PC-9 (cell line): Measurements from ENCODE around the gene ABTB2. TPM values are rescaled to one million over a fixed set of nuclear protein-coding genes. Genes with fewer than 3 reads are reported as not detected.

ENCODE experiments used
- BruUV-seq: library from RNA; stranded (reverse); fragments of 400-500 nt; replicated peaks from 2 replicates; lab custom pipeline; 2021; lab: Mats Ljungman, UMichigan
- CTCF ChIA-PET: fragments of 300-600 bp; sonication (Branson Sonifier 250); formaldehyde crosslinking; loops from one replicate; lab custom pipeline; 2022; ENCODE audit warnings: antibody characterized with exemption; lab: Charles Lee
- POLR2A ChIA-PET: fragments of 300-600 bp; sonication (Branson Sonifier 250); formaldehyde crosslinking; loops from one replicate; lab custom pipeline; 2022; ENCODE audit warnings: antibody characterized with exemption; ENCODE audit not compliant: unreplicated experiment; lab: Charles Lee
- DNase-seq, 2 experiments: peaks; one replicate each; pipeline versions ENCODE4 v3.0.0 to v3.0.0-alpha.2; 2015 to 2022; ENCODE audit warnings: mixed read lengths in 1 of 2
- H2AFZ ChIP-seq: fragments of 200-600 bp; sonication (generic); 2 replicates; pipeline ENCODE4 v1.8.1; 2017; ENCODE audit warnings: antibody characterized with exemption
- H3F3A ChIP-seq: fragments of 200-600 bp; sonication (generic); 2 replicates; pipeline ENCODE4 v1.8.1; 2017; ENCODE audit warnings: antibody characterized with exemption, mild to moderate bottlenecking, low read depth; ENCODE audit not compliant: insufficient read depth
- H3K27ac ChIP-seq: fragments of 200-600 bp; sonication (generic); 2 replicates; pipeline ENCODE4 v1.6.1; 2016; ENCODE audit warnings: mixed run types
- H3K27me3 ChIP-seq: fragments of 200-600 bp; sonication (generic); 2 replicates; pipeline ENCODE4 v1.6.1; 2016; ENCODE audit warnings: low read depth, mixed run types; ENCODE audit not compliant: insufficient read depth
- H3K36me3 ChIP-seq: fragments of 200-600 bp; sonication (generic); 2 replicates; pipeline ENCODE4 v1.6.1; 2016; ENCODE audit warnings: low read depth, mixed run types
- H3K4me1 ChIP-seq: fragments of 200-600 bp; sonication (generic); replicated peaks from 2 replicates; pipeline ENCODE4 v1.6.1; 2016; ENCODE audit warnings: mixed run types; ENCODE audit not compliant: insufficient read depth
- H3K4me2 ChIP-seq: fragments of 200-600 bp; sonication (generic); 2 replicates; pipeline ENCODE4 v1.6.1; 2017; ENCODE audit warnings: mixed run types
- H3K4me3 ChIP-seq: fragments of 200-600 bp; sonication (generic); 2 replicates; pipeline ENCODE4 v1.6.1; 2016; ENCODE audit warnings: mixed run types
- H3K79me2 ChIP-seq: fragments of 200-600 bp; sonication (generic); 2 replicates; pipeline ENCODE4 v1.6.1; 2017; ENCODE audit warnings: low read depth, mixed run types
- H3K9me2 ChIP-seq: fragments of 200-600 bp; sonication (generic); 2 replicates; pipeline ENCODE4 v1.8.1; 2017; ENCODE audit warnings: mild to moderate bottlenecking; ENCODE audit not compliant: insufficient read depth
- H3K9me3 ChIP-seq: fragments of 200-600 bp; sonication (generic); 2 replicates; pipeline ENCODE4 v1.8.1; 2016; ENCODE audit warnings: low read depth; ENCODE audit not compliant: insufficient read depth
- H4K20me1 ChIP-seq: fragments of 200-600 bp; sonication (generic); 2 replicates; pipeline ENCODE4 v1.8.1; 2017; ENCODE audit not compliant: insufficient read depth
- EZH2 ChIP-seq: fragments of 200-600 bp; sonication (generic); IDR thresholded peaks from 2 replicates; pipeline ENCODE4 v1.8.0; 2017; ENCODE audit warnings: antibody characterized with exemption, low read depth
- intact Hi-C: fragments of 100-400 bp; cut with micrococcal nuclease; formaldehyde crosslinking; loops from one replicate; pipeline ENCODE4 v1.10.0; 2022; ENCODE audit not compliant: unreplicated experiment
- total RNA-seq: library from RNA; stranded (reverse); gene quantifications from 2 replicates; pipeline ENCODE4 v1.2.3, GENCODE V29; 2021
- TF ChIP-seq, protein P1 (sequence below): fragments of 200-600 bp; sonication (generic); conservative IDR thresholded peaks from 2 replicates; pipeline ENCODE4 v1.6.1; 2017; ENCODE audit warnings: mixed run types, antibody characterized with exemption, mild to moderate bottlenecking, moderate library complexity

Gene ABTB2
- total RNA-seq, 1 experiment from 2014 or later: 12.9 TPM

DNA sequence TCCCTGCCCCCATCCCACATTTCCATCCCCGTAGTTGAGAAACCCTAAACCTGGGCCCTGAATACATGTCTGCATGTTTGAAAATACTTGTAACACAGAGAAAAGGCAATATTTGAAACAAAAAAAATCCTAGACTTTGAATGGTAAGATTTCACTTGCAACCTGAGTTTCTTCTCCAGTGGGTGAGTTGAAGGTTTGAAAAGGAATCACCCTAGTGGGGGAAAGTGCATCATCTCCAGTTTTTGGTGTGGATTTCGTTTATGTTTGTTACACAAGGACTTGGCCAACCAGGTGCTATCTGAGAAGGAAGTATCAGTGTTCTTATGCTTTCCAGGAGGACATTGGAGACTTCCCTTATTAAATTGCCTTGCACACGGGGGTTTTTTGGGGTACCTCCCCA lies 90.4 kb downstream of the ABTB2 start:
- ChIA-PET POLR2A (no interaction called here), CTCF (no interaction called here)
- Histone ChIP-seq H4K20me1 (no peaks in the 10 kb centered on the region), H2AFZ (no peak overlapping the region), H3K4me2 (peak overlapping the region; percentile 27), H3K27ac (peak overlapping the region; percentile 48), H3K36me3 (no peaks in the 10 kb centered on the region), H3K4me3 (no peak overlapping the region), H3K9me2 (no peaks in the 10 kb centered on the region), H3K4me1 (peaks cover 59% of the 10 kb centered on the region), H3F3A (peaks cover 42% of the 10 kb centered on the region), H3K79me2 (peaks cover 86% of the 10 kb centered on the region), H3K27me3 (no peaks in the 10 kb centered on the region), H3K9me3 (no peaks in the 10 kb centered on the region)
- TF ChIP-seq EZH2: no peak
- TF ChIP-seq, protein P1, sequence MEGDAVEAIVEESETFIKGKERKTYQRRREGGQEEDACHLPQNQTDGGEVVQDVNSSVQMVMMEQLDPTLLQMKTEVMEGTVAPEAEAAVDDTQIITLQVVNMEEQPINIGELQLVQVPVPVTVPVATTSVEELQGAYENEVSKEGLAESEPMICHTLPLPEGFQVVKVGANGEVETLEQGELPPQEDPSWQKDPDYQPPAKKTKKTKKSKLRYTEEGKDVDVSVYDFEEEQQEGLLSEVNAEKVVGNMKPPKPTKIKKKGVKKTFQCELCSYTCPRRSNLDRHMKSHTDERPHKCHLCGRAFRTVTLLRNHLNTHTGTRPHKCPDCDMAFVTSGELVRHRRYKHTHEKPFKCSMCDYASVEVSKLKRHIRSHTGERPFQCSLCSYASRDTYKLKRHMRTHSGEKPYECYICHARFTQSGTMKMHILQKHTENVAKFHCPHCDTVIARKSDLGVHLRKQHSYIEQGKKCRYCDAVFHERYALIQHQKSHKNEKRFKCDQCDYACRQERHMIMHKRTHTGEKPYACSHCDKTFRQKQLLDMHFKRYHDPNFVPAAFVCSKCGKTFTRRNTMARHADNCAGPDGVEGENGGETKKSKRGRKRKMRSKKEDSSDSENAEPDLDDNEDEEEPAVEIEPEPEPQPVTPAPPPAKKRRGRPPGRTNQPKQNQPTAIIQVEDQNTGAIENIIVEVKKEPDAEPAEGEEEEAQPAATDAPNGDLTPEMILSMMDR: no peak
- no peak for DNase-seq
- intact Hi-C loops: no loop called here
- BruUV-seq: no TSS peak

DNA sequence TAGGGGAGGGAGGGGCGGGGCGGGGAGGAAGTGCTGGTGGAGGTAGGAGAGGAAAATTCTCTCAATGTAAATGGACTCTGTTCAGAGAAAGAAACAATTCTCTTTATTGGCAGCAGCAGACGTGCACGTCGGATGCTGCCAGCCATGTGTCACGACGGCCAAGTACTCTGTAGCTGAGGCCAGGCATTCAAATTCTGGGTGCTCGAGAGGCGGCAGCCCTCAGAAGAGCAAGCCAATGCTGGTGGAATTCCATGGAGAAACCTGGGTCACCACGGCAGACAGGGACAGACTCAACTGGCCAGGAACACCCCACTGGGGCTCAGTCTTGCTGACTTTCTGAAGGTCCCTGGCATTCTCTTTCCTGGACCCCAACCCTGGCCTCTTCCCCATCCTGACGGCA lies 90.8 kb downstream of the ABTB2 start:
- no peaks in the 10 kb centered on the region for H3K36me3 ChIP-seq
- H3K79me2 ChIP-seq: peaks cover 87% of the 10 kb centered on the region
- H3K4me1 ChIP-seq: peaks cover 63% of the 10 kb centered on the region
- DNase-seq: no peak
- H2AFZ ChIP-seq: no peak overlapping the region
- peaks cover 43% of the 10 kb centered on the region for H3F3A ChIP-seq
- H3K27me3 ChIP-seq: no peaks in the 10 kb centered on the region
- intact Hi-C loops: no loop called here
- POLR2A ChIA-PET: interaction anchor here (0.7 kb wide), 1 partner anchor 82 kb away, joined by 6 read pairs; no protein-coding TSS in a partner anchor
- BruUV-seq: no TSS peak
- H3K4me2 ChIP-seq: peak overlapping the region; percentile 27
- H3K9me3 ChIP-seq: no peaks in the 10 kb centered on the region
- no peaks in the 10 kb centered on the region for H4K20me1 ChIP-seq
- TF ChIP-seq, protein P1: no peak
- no peak for TF ChIP-seq EZH2
- H3K4me3 ChIP-seq: no peak overlapping the region
- CTCF ChIA-PET: interaction anchor here (0.7 kb wide), 1 partner anchor 178 kb away, joined by 3 read pairs; no protein-coding TSS in a partner anchor
- H3K27ac ChIP-seq: peak overlapping the region; percentile 48
- H3K9me2 ChIP-seq: no peaks in the 10 kb centered on the region

DNA sequence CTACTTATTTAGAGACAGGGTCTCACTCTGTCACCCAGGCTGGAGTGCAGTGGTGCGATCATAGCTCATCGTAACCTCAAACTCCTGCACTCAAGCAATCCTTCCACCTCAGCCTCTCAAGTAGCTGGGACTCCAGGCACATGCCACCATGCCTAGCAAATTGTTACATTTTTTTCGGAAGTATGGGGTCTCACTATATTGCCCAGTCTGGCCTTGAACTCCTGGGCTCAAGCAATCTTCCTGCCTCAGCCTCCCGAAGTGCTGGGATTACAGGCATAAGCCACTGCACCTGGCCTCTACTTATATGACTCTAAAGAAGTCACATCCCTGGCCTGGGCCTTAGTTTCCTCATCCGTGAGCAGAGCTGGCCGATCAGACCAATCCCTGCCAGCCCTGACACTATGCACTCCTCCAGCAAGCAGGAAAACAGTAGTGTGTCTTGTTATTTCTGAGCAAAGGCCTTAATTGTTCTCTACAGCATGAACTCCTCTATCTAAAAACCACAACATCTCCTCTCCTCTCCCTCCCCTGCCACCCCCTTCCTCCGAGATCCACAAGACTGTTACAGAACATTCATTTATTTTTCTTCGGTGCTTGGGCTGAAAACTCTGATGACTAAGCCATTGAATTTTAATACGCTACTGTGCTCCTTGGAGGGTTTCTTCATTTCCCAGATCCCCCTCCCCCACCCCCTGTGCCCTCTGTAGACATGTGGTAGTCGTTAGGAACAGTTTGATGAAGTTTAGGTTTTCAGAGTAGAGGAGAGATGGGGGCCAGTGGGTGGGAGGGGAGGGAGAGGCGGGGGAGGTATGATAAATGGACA lies 91.5 kb downstream of the ABTB2 start:
- H3K9me2 ChIP-seq: no peaks in the 10 kb centered on the region
- BruUV-seq: no TSS peak
- intact Hi-C loops: no loop called here
- ChIA-PET POLR2A (interaction anchor here (0.5 to 0.7 kb wide), 3 partner anchors 81 to 464 kb away, joined by 4 to 12 read pairs (median 6); no protein-coding TSS in a partner anchor), CTCF (interaction anchor here (0.7 kb wide), 2 partner anchors 84 to 177 kb away, joined by 3 to 21 read pairs; no protein-coding TSS in a partner anchor)
- H3K4me2 ChIP-seq: peak overlapping the region; percentile 27
- H3K27me3 ChIP-seq: no peaks in the 10 kb centered on the region
- no peaks in the 10 kb centered on the region for H3K9me3 ChIP-seq
- H3K79me2 ChIP-seq: peaks cover 87% of the 10 kb centered on the region
- no peaks in the 10 kb centered on the region for H3K36me3 ChIP-seq
- H2AFZ ChIP-seq: no peak overlapping the region
- peak overlapping the region; percentile 48 for H3K27ac ChIP-seq
- peak; percentile 35 to 64 for DNase-seq
- no peak for TF ChIP-seq EZH2
- TF ChIP-seq, protein P1: no peak
- peaks cover 43% of the 10 kb centered on the region for H3F3A ChIP-seq
- H4K20me1 ChIP-seq: no peaks in the 10 kb centered on the region
- no peak overlapping the region for H3K4me3 ChIP-seq
- peaks cover 70% of the 10 kb centered on the region for H3K4me1 ChIP-seq
